HG02571 (cell line): Measurements from ENCODE around the gene CAVIN4.

Experiments
- ATAC-seq: cut with Tn5 transposase; IDR thresholded peaks from one replicate; pipeline ENCODE4 v1.9.1; 2021; ENCODE audit warnings: mild to moderate bottlenecking, moderate library complexity; ENCODE audit not compliant: unreplicated experiment

CAVIN4 gene, protein sequence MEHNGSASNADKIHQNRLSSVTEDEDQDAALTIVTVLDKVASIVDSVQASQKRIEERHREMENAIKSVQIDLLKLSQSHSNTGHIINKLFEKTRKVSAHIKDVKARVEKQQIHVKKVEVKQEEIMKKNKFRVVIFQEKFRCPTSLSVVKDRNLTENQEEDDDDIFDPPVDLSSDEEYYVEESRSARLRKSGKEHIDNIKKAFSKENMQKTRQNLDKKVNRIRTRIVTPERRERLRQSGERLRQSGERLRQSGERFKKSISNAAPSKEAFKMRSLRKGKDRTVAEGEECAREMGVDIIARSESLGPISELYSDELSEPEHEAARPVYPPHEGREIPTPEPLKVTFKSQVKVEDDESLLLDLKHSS

DNA sequence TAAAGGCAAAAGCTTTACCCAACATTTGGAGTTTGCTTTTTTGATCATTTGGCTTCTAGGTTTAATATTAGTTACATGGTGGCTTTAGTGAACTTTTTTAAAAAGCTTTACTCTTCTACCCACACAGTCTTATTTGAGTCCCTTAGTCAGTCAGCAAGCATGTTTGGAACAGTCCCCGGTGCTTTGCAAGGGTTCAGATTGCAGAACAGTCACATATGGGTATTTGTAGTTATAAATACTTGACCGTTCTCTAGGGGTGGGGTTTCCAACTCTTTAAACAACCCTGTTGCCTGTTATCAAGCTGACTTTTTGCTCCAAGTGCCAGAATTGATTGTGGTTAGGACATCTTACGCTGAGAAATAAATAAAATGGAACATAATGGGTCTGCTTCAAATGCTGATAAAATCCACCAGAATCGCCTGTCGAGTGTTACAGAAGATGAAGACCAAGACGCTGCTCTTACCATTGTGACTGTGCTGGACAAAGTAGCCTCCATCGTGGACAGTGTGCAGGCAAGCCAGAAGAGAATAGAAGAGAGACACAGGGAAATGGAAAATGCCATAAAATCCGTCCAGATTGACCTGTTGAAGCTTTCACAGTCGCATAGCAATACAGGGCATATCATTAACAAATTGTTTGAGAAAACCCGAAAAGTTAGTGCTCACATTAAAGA is at the start of gene CAVIN4:
Gene CAVIN4, plus strand, starts transcription at position 304 of the 673 bp plus-strand sequence. Its CDS starts 65 bp downstream, at position 369.
- ATAC-seq = no peak

DNA sequence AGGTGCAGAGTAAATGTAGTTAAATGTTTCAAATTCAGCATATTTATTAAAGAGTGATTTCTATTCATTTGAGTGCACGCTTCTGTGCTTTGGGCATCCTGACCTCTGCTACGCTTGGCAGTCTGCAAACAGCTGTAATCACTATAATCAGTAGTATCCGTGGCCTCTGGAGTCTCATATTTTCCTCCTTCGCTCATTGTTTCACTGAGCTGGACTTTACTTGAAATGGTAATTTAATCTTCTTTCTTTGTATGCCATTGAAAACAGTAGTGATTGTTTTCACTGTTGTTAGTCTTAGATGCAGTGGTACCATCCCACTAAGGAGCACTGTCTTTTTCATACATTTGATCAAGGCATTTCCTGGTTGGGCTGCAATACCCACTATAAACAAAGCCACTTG is 43.5 kb upstream of the CAVIN4 start:
- ATAC-seq = no peak

DNA sequence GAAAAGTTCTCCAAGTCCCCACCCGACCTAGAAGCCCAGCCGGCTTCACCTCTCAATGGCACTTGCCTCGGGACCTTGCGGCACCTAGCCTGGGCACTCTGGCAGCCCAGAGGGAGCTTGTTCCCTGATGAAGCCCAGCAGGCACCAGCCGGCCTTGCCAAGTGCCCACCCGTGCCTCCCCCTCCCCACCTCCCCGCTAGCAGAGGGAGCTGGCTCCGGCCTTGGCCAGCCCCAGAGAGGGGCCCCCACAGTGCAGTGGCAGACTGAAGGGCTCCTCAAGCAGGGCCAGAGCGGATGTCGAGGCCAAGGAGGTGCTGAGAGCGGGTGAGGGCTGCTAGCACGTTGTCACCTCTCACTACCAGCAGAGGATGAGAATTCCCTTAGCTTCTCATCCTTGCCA is 37.6 kb upstream of the CAVIN4 start:
- no peak for ATAC-seq

DNA sequence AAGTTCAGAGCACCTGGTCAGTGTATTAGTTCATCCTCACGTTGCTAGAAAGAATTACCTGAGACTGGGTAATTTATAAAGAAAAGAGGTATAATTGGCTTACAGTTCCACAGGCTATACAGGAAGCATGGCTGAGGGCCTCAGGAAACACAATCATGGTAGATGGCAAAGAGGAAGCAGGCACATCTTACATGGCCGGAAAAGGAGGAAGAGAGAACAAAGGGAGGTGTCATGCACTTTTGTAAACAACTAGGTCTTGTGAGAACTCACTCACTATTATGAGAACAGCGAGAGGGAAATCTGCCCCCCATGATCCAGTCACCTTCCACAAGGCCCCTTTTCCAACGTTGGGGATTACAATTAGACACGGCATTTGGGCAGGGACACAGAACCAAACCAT is 28.8 kb upstream of the CAVIN4 start:
- ATAC-seq = no peak

DNA sequence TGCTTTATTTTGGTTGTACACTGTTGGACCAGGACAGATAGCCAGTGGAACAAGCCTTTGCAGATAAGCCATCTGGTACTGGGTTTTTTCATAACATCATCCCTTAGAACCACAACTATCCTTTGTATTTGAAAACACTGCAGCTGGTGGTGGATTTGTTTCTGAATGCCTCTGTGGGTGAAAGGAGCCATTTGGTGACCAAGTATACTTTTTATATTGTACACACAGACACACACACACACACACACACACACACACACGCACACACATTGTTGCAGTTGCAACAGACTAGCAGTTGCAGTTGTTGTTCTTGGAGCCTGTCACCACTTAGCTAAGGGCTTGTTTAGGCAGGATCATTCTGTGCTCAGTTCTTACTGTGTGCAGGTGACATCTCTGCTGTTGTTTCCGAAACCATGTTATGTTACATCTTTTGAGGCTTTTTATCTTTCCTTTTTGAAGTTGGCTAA is 22.9 kb upstream of the CAVIN4 start:
- ATAC-seq = no peak

DNA sequence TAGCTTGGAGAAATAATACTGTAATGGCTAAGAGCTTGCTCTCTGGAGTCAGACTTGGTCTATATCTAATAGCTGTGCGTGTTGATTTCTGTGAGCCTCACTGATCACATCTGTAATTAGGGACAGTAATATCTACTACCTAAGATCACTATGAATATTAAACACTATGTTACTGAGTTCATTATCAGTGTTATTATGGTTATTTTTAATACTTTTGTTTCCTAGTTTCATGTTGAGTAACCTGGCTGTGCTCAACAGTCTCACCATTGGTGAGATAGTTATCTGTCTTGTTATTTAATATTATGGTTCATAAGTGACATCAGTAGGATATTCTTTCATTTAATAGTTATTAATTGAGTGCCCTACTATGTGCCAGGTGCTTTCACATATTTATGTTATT is 22.4 kb upstream of the CAVIN4 start:
- no peak for ATAC-seq

DNA sequence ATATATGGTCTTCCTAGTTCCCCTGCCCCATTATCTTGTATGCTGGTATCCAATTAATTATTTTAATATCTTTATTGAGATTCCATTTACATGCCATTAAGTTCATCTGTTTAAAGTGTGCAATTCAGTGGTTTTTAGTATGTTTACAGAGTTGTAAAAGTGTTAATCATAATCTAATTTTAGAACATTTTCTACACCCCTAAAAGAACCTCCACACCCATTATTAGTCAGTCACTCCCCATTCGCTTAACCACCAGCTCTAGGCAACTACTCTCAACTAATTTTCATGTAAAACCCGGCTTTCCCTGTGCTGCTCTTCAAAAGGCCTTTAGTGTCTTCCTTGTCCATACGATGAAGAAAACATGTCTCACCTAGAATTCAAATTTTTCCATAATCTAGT is 20.8 kb upstream of the CAVIN4 start:
- no peak for ATAC-seq

DNA sequence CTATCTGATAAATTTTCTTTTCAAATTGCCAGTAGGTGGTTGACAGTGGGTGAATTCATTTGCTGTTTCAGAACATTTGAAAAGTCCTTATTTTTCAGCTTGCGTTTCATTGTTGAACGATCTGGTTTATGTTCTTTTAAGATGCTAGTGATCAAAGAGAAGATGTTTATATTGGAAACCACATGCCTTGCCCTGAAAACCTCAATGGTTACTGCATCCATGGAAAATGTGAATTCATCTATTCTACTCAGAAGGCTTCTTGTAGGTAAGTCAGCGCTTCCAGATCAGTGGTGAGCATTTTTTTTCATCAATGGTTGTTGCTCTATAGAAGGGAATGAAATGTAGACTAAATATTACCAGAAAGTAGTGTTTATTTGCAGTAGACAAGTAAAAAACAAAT is 16.6 kb upstream of the CAVIN4 start:
- ATAC-seq = no peak

DNA sequence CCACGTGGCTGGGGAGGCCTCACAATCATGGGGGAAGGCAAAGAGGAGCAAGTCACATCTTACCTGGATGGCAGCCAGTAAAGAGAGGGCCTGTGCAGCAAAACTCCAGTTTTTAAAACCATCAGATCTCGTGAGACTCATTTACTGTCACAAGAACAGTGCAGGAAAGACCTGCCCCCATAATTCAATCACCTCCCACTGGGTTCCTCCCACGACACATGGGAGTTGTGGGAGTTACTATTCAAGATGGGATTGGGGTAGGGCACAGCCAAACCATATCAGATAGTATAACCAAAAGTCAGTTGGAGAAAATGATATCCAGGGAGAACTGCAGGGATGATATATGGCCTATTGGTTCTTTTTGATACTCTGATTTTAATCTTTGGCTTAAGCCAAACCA is 10.0 kb upstream of the CAVIN4 start:
- ATAC-seq = no peak

DNA sequence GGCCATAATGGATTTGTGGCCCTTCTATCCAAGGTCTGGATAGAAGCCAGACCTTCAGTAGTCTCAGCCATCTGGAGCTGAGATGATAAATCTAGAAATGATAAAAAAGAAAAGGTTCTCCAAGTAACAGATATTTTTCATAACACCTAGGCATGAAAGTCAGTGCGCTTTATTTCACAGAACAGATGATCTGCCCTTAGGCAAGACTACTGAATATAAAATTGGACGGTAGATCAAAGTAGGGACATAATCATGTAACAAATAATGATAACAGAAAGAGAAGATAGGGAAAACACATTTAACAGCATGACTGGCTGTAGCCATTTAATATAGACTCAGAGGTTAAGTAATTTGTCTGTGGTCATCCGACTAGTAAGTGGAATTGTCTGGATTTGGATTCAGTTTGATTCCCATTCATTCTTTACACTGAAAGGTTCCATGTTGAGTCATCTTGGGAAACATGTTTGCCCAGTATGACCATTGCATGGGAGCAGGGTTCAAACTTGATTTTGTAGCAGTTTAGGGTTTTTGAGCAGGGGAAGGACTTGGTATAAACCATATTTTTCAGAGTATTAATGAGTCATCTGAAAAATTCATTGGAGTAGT is 4.1 kb upstream of the CAVIN4 start:
- ATAC-seq = no peak

DNA sequence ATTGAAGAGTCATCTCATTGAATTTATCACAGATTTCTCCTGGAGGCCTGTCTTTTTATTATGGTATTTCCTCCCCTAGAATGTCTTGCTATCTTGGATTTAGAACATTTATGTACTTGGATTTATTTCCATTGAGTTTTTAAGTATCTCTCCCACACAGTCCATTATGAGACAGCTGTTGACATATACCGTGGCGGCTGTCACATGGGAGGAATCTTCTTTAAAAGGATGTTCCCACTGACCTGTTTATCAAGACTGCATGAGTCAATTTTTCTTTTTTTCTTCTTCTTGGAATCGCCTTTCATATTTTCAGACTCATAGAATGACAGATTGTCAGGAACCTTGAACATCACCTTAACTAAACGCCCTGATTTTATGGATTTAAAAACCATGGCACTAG is 2.9 kb upstream of the CAVIN4 start:
- ATAC-seq = no peak

DNA sequence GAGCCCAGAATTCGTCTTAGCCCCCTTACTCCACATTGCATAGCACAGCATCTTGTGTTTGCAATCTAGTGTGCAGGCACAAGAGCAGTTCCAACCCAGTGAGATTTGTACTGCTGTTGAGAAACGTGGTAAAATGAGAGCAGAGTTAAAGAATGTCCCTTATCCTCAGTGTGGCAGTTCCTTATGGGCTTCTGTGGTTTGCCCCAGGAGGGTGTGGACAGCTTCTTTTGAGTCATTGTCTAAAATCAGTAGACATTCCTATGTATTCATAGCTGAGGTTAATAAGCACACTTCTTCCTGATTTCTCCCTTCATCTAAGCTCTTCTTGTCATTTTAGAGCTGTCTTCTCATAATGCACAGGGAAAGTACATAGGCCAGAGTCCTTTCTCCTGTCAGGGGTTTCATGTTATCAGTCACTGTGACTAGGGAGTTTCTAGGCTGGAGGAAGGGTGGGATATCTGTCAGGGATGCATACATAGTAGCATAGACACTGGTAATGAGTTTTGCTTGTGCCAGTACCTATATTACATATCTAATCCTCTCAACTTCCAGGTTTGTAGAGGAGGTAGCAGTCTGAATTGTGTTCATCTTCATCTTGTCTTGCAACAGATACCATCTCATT is 2.0 kb upstream of the CAVIN4 start:
- no peak for ATAC-seq

DNA sequence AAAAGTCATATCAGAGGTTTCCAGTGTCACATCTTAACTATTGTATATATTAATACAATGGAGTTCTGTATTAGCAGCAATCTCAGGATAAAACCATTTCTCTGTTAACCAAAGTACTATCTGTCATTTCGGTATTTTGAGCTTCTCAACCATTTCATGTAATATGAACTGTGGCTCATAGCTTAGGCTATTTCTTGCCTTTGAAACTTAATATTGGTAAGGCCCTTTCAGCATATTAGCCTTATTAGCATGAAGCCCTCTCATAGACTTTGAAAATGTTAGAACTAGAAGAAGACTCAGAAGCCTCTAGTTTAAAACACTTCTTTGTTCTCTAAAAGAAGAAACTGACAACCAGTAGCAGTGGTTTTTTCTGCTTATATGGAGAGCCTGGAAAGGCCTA is 731 bp downstream of the CAVIN4 start:
- ATAC-seq = no peak

DNA sequence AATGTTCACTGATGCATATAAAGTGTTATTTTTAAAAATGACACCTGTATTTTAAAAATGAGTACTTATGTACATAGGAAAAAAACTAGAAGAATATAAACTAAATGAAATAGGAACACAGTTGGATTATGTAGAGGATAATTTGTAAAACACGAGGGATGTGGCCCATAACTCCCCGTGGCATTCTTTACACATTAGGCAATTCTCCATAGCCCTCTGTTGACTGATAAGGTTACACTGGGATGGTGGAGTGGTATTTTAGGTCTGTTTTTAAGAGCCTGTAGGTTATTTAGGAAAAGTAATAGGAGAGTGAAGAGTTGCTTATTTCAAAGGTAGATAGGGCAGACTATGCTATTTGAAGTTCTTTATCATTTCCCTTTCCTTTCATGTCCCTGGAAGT is 1.8 kb downstream of the CAVIN4 start:
- ATAC-seq = no peak

DNA sequence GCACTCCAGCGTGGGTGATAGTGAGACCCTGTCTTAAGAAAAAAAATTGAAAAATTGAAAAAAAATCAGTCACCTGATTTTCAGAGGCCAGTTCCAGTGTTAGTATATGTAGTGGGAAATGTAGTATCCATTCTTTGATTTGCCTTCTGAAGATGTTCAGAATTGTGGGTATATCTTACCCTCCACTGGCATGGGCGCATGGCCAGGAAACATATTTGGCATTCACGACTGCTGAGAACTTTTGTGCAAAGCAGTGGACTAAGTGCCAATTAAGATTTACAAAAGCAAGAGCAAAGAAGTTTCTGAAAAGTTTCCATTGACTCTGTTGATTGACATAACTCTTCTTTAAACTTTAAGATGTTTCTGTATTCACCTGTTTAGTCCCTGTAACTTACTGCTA is 2.4 kb downstream of the CAVIN4 start:
- no peak for ATAC-seq

DNA sequence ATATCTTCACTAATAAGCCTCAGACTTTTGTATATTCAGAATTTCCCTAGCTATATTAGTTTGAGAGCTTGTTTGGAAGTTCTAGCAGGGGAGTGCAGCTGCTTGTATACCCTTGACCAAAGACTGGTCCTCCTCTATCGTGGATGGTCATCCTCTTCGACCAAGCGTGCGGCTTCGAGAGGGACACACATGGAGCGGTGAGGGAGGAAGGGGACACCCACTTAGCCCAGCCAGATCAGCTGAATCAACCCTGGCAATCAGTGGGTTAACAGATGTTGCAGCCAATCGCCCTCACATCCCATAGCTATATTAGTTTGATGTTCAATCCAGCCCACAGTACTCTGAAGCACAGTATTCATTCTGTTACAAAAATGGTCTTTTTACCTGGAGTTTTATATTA is 3.2 kb downstream of the CAVIN4 start:
- no peak for ATAC-seq

DNA sequence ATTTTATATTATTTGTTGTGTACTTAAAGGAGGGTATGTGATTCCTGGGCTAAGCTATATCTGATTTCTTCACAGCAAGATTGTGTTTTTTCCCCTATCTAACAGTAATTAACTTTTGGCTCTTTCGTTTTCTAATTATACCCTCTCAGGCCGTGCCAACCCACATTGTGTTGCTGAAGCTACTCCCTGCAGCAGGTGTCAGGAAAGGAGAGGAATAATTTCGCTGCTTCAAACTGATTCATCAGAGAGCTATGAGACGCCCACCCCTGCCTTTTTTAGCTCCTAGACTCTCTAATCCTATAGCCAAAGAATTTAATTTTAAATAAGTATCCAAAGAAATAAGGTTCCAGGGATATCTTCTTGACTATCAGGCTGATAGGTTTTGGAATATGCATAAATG is 3.8 kb downstream of the CAVIN4 start:
- no peak for ATAC-seq

DNA sequence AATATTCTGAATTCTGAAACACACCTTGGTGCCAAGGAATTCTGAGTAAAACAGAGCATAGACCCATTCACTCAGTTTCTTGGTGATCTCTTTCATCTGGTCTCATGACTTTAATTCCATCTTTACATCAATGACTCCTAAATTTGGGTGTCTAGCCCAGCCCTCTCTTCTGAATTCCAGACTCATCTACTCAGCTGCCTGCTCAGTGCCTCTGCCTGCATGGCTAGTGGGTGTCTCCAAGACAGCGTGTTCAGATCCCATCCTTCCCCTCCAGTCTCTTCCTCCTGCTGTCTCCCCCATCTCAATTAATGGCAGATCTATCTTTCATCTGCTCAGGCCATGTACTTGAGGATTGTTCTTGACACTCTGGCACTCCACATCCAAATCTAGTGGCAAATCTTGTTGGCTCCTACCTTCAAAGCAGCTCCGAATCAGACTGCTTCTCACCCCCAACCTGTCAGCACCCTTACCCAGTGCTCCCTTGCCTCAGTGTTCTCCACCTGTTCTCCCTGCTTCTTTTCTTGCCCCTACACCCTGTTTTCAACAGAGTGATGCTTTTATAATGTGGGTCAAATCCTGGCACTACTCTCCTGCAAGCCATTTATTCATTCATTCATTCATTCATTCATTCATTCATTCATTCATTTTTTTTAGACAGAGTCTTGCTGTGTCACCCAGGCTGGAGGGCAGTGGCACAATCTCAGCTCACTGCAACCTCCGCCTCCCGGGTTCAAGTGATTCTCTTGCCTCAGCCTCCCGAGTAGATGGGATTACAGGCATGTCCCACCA is 5.3 kb downstream of the CAVIN4 start:
- no peak for ATAC-seq

DNA sequence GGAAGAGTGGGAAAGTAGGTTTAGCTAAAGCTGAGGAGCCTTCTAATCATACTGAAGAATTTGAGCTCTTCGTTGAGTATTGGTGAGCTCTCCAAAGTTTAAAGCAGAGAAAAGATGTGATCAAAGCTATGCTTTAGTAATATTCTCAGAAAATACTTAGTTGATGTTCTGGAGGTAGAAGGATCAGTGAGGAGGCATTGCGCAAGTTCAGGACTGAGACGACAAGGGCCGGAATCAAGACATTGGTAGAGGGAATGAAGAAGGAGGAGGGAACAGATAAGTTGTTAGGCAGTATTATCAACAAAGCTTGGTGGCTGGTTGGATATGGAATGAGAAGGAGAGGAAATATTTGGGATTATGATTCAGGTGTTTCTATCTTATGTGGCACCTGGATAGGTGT is 7.1 kb downstream of the CAVIN4 start:
- ATAC-seq = no peak

DNA sequence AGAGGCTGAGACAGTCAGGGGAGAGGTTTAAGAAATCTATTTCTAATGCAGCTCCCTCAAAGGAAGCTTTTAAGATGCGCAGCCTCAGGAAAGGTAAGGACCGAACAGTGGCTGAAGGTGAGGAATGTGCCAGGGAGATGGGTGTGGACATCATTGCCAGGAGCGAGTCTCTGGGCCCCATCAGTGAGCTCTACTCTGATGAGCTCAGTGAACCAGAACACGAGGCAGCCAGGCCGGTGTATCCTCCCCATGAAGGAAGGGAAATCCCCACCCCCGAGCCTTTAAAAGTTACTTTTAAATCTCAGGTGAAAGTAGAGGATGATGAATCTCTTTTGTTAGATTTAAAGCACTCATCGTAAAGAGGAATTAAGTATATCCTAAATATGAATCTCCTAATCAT is 8.2 kb downstream of the CAVIN4 start:
- ATAC-seq = no peak

DNA sequence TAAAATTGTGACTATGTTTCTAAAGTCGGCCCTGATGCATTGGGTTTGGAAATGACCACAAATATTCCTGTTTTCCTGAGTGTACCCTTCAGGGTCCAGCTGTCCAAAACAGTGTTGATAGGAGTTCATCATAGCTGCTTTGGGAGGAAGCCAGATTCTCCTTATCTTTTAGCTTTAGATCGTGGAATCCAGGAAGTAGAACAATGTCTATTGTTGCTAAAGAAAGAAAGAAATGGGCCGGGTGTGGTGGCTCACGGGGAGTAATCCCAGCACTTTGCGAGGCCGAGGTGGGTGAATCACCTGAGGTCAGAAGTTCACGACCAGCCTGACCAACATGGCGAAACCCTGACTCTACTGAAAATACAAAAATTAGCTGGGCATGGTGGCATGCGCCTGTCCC is 9.5 kb downstream of the CAVIN4 start:
- no peak for ATAC-seq
